Measurements from ENCODE around the gene ZMIZ1.
A peak's percentile ranks its signal among the peaks of the same experiment; 100 is the strongest.

The ZMIZ1 gene

GRCh38 chr10:79187121-79187940 lies 118.6 kb downstream of the ZMIZ1 start:
- DNase-seq: peak; percentile 78 to 91

- DNase-seq: peak; percentile 67 to 88
Measured at GRCh38 chr10:79188154-79188965, 119.6 kb downstream of the ZMIZ1 start.

- DNase-seq: no peak
Measured at GRCh38 chr10:79189181-79189580, 120.4 kb downstream of the ZMIZ1 start.

GRCh38 chr10:79189853-79190435 lies 121.2 kb downstream of the ZMIZ1 start:
- peak in 1 of 2 donors; percentile 30 for DNase-seq

GRCh38 chr10:79190740-79191261 lies 122.0 kb downstream of the ZMIZ1 start:
- no peak for DNase-seq

GRCh38 chr10:79191951-79192676 lies 123.3 kb downstream of the ZMIZ1 start:
- peak in 1 of 2 donors; percentile 38 for DNase-seq

GRCh38 chr10:79192677-79193003 lies 123.9 kb downstream of the ZMIZ1 start:
- DNase-seq: no peak

GRCh38 chr10:79193694-79194382 lies 125.1 kb downstream of the ZMIZ1 start:
- no peak for DNase-seq

- peak; percentile 77 to 87 for DNase-seq
Measured at GRCh38 chr10:79195091-79195923, 126.5 kb downstream of the ZMIZ1 start.

GRCh38 chr10:79196470-79197461 lies 128.0 kb downstream of the ZMIZ1 start:
- DNase-seq: peak; percentile 42 to 68

- no peak for DNase-seq
Measured at GRCh38 chr10:79197558-79197957, 128.8 kb downstream of the ZMIZ1 start.

GRCh38 chr10:79200346-79200745 lies 131.6 kb downstream of the ZMIZ1 start:
- DNase-seq: no peak

- no peak for DNase-seq
Measured at GRCh38 chr10:79201706-79202105, 132.9 kb downstream of the ZMIZ1 start.

- DNase-seq: peak; percentile 61 to 76
Measured at GRCh38 chr10:79202188-79203013, 133.6 kb downstream of the ZMIZ1 start.

GRCh38 chr10:79203014-79203644 lies 134.4 kb downstream of the ZMIZ1 start:
- DNase-seq: no peak

- DNase-seq: no peak
Measured at GRCh38 chr10:79203833-79204232, 135.1 kb downstream of the ZMIZ1 start.

- no peak for DNase-seq
Measured at GRCh38 chr10:79206300-79207095, 137.7 kb downstream of the ZMIZ1 start.

GRCh38 chr10:79207096-79207357 lies 138.3 kb downstream of the ZMIZ1 start:
- DNase-seq: no peak

All from inflammatory macrophage (primary cell).